Neural cell (in vitro differentiated cells): ENCODE measurements around the gene PDE3A. TPM values are rescaled to one million over a fixed set of nuclear protein-coding genes. Genes with fewer than 3 reads are reported as not detected.

Experiments
- H2AFZ ChIP-seq: fragments of 200-600, 300-800 bp; sonication (generic), shearing (Covaris generic); 2 replicates; pipeline ENCODE4 v1.6.0; 2014; ENCODE audit warnings: low read depth, mild to moderate bottlenecking, antibody characterized with exemption, low read length, moderate library complexity
- H3F3A ChIP-seq: fragments of 200-600 bp; shearing (Covaris generic); 2 replicates; pipeline ENCODE4 v1.6.1; 2016; ENCODE audit warnings: mild to moderate bottlenecking, moderate library complexity, mixed read lengths, antibody characterized with exemption, low read length; ENCODE audit not compliant: insufficient read depth, poor library complexity, severe bottlenecking
- H3K27ac ChIP-seq: fragments of 200-600, 300-800 bp; sonication (generic), shearing (Covaris generic); 2 replicates; pipeline ENCODE4 v1.5.1; 2014; ENCODE audit warnings: mild to moderate bottlenecking, low read length, moderate library complexity
- H3K27me3 ChIP-seq: fragments of 300-800, 200-600 bp; sonication (generic), shearing (Covaris generic); 2 replicates; pipeline ENCODE4 v1.6.0; 2014; ENCODE audit warnings: mild to moderate bottlenecking, low read depth, low read length, moderate library complexity; ENCODE audit not compliant: insufficient read depth
- H3K36me3 ChIP-seq: fragments of 300-800, 200-600 bp; sonication (generic), shearing (Covaris generic); 2 replicates; pipeline ENCODE4 v1.5.1; 2014; ENCODE audit warnings: mild to moderate bottlenecking, antibody characterized with exemption, low read length, moderate library complexity; ENCODE audit not compliant: insufficient read depth
- H3K4me2 ChIP-seq: fragments of 300-800, 200-600 bp; sonication (generic), shearing (Covaris generic); 2 replicates; pipeline ENCODE4 v1.6.0; 2014; ENCODE audit warnings: mild to moderate bottlenecking, low read length
- H3K4me3 ChIP-seq: fragments of 300-800, 200-600 bp; sonication (generic), shearing (Covaris generic); 2 replicates; pipeline ENCODE4 v1.5.1; 2014; ENCODE audit warnings: mild to moderate bottlenecking, low read length, moderate library complexity
- H3K79me2 ChIP-seq: fragments of 200-600 bp; shearing (Covaris generic); replicated peaks from 2 replicates; pipeline ENCODE4 v1.6.0; 2014; ENCODE audit warnings: mild to moderate bottlenecking, low read length, moderate library complexity; ENCODE audit not compliant: insufficient read depth
- H3K9ac ChIP-seq: fragments of 300-800, 200-600 bp; sonication (generic), shearing (Covaris generic); 2 replicates; pipeline ENCODE4 v1.6.1; 2016; ENCODE audit warnings: mild to moderate bottlenecking, low read length, mixed read lengths
- H3K9me2 ChIP-seq: fragments of 200-600 bp; shearing (Covaris generic); 2 replicates; pipeline ENCODE4 v1.6.1; 2016; ENCODE audit warnings: mild to moderate bottlenecking, low read length, mixed read lengths; ENCODE audit not compliant: insufficient read depth
- H3K9me3 ChIP-seq: fragments of 200-600, 300-800 bp; sonication (generic), shearing (Covaris generic); 2 replicates; pipeline ENCODE4 v1.6.1; 2016; ENCODE audit warnings: mild to moderate bottlenecking, mixed run types, low read length, moderate library complexity, mixed read lengths
- H4K20me1 ChIP-seq: fragments of 200-600 bp; shearing (Covaris generic); 2 replicates; pipeline ENCODE4 v1.6.1; 2016; ENCODE audit warnings: mild to moderate bottlenecking, mixed run types; ENCODE audit not compliant: insufficient read depth
- CTCF ChIP-seq: fragments of 450-650 bp; IDR thresholded peaks from 2 replicates; pipeline ENCODE4 v1.5.1; 2014; ENCODE audit warnings: antibody characterized with exemption, mild to moderate bottlenecking, moderate library complexity; ENCODE audit not compliant: poor library complexity, severe bottlenecking
- EP300 ChIP-seq: fragments of 450-650 bp; conservative IDR thresholded peaks from 2 replicates; pipeline ENCODE4 v1.6.1; 2014; ENCODE audit warnings: antibody characterized with exemption, mild to moderate bottlenecking, moderate library complexity; ENCODE audit not compliant: poor library complexity, severe bottlenecking
- EZH2 ChIP-seq: fragments of 200-600, 300-800 bp; shearing (Covaris generic), sonication (generic); IDR thresholded peaks from 2 replicates; pipeline ENCODE4 v1.6.1; 2014; ENCODE audit warnings: antibody characterized with exemption, low read length, borderline replicate concordance, mild to moderate bottlenecking; ENCODE audit not compliant: insufficient read depth, poor library complexity, severe bottlenecking
- POLR2AphosphoS5 ChIP-seq: IDR thresholded peaks from 2 replicates; pipeline ENCODE4 v1.6.1; 2012
- RAD21 ChIP-seq: fragments of 450-650 bp; conservative IDR thresholded peaks from 2 replicates; pipeline ENCODE4 v1.6.1; 2014; ENCODE audit warnings: antibody characterized with exemption, mild to moderate bottlenecking, moderate library complexity
- REST ChIP-seq: IDR thresholded peaks from 2 replicates; pipeline ENCODE4 v1.6.1; 2012; ENCODE audit warnings: borderline replicate concordance
- SMC3 ChIP-seq: fragments of 450-650 bp; conservative IDR thresholded peaks from 2 replicates; pipeline ENCODE4 v1.6.1; 2014; ENCODE audit warnings: antibody characterized with exemption, mild to moderate bottlenecking, moderate library complexity; ENCODE audit not compliant: poor library complexity
- TAF1 ChIP-seq: IDR thresholded peaks from 2 replicates; pipeline ENCODE4 v1.6.1; 2012; ENCODE audit warnings: low read depth
- polyA plus RNA-seq: library from polyadenylated mRNA; depleted of rRNA; stranded (reverse); fragments of >200 nt; gene quantifications from 2 replicates; pipeline ENCODE4 v1.2.3, GENCODE V29; 2014

PDE3A gene
- polyA plus RNA-seq, 1 donor from 2014 or later, result 0.94 TPM

GRCh38 chr12:20424841-20425240, 56.5 kb downstream of the PDE3A start:
- Histone ChIP-seq H3K4me3 (no peak overlapping the region), H3K9me2 (no peaks in the 10 kb centered on the region)
- no peak for TF ChIP-seq REST
- TF ChIP-seq EP300, result peak; percentile 36

GRCh38 chr12:20426191-20426590, 57.9 kb downstream of the PDE3A start:
- no peaks in the 10 kb centered on the region for H3K36me3 ChIP-seq
- H3K9me2 ChIP-seq, result no peaks in the 10 kb centered on the region
- no peaks in the 10 kb centered on the region for H3K9me3 ChIP-seq
- H4K20me1 ChIP-seq, result no peaks in the 10 kb centered on the region
- H2AFZ ChIP-seq, result no peak overlapping the region
- H3K27me3 ChIP-seq, result no peaks in the 10 kb centered on the region
- TF ChIP-seq CTCF (no peak), TAF1 (no peak), SMC3 (no peak), POLR2AphosphoS5 (no peak), REST (no peak), RAD21 (no peak), EP300 (no peak), EZH2 (no peak)
- H3K27ac ChIP-seq, result no peak overlapping the region
- H3K79me2 ChIP-seq, result no peaks in the 10 kb centered on the region
- no peak overlapping the region for H3K4me2 ChIP-seq
- H3K4me3 ChIP-seq, result no peak overlapping the region
- H3K9ac ChIP-seq, result no peak overlapping the region
- no peaks in the 10 kb centered on the region for H3F3A ChIP-seq

More at GRCh38 chr12:20424841-20425240, 56.5 kb downstream of the PDE3A start:
- H4K20me1 ChIP-seq, result no peaks in the 10 kb centered on the region
- H3K9ac ChIP-seq, result no peak overlapping the region
- H2AFZ ChIP-seq, result no peak overlapping the region
- H3K4me2 ChIP-seq, result no peak overlapping the region
- H3F3A ChIP-seq, result no peaks in the 10 kb centered on the region
- no peak overlapping the region for H3K27ac ChIP-seq
- H3K36me3 ChIP-seq, result no peaks in the 10 kb centered on the region
- H3K79me2 ChIP-seq, result no peaks in the 10 kb centered on the region
- no peaks in the 10 kb centered on the region for H3K9me3 ChIP-seq
- H3K27me3 ChIP-seq, result no peaks in the 10 kb centered on the region
